PC-3 (cell line): ENCODE data around the gene TEX44. TPM values are rescaled to one million over a fixed set of nuclear protein-coding genes. Genes with fewer than 3 reads are reported as not detected.
"Not testable (repeated sequence)": the region's sequence is repeated elsewhere in the genome, so short reads cannot be mapped to it uniquely, and the experiment has no call there.

Source experiments
- ATAC-seq: fragments of 200-7000 bp; cut with Tn5 transposase; 2 replicates; pipeline ENCODE4 v1.9.1; 2020; ENCODE audit warnings: mild to moderate bottlenecking, moderate library complexity
- BruUV-seq: library from RNA; stranded (reverse); fragments of 400-500 nt; replicated peaks from 2 replicates; lab custom pipeline; 2021; lab: Mats Ljungman, UMichigan
- CTCF ChIA-PET: fragments of 300-600 bp; sonication (Branson Sonifier 250); formaldehyde crosslinking; loops from one replicate; lab custom pipeline; 2022; ENCODE audit warnings: antibody characterized with exemption; lab: Charles Lee
- POLR2A ChIA-PET: fragments of 300-600 bp; sonication (Branson Sonifier 250); formaldehyde crosslinking; loops from one replicate; lab custom pipeline; 2022; ENCODE audit warnings: antibody characterized with exemption; ENCODE audit not compliant: unreplicated experiment; lab: Charles Lee
- DNase-seq: peaks from one replicate; pipeline ENCODE4 v3.0.0-alpha.2; 2015
- H2AFZ ChIP-seq: fragments of 300-600 bp; sonication (generic); 2 replicates; pipeline ENCODE4 v1.6.0; 2016; ENCODE audit warnings: antibody characterized with exemption, low read length
- H3F3A ChIP-seq: fragments of 300-600 bp; sonication (generic); one replicate; pipeline ENCODE4 v1.6.0; 2017; ENCODE audit warnings: antibody characterized with exemption, low read length, control low read depth, mild to moderate bottlenecking; ENCODE audit not compliant: unreplicated experiment
- H3K27ac ChIP-seq: fragments of 300-600 bp; sonication (generic); 2 replicates; pipeline ENCODE4 v1.5.1; 2016; ENCODE audit warnings: mild to moderate bottlenecking, low read length
- H3K27me3 ChIP-seq: fragments of 300-600 bp; sonication (generic); 2 replicates; pipeline ENCODE4 v1.6.1; 2016; ENCODE audit warnings: low read length, mixed read lengths
- H3K36me3 ChIP-seq: fragments of 300-600 bp; sonication (generic); 2 replicates; pipeline ENCODE4 v1.6.1; 2016; ENCODE audit warnings: low read depth, mixed run types, low read length, mixed read lengths
- H3K4me1 ChIP-seq: fragments of 300-600 bp; sonication (generic); 2 replicates; pipeline ENCODE4 v1.5.1; 2016; ENCODE audit warnings: low read length; ENCODE audit not compliant: insufficient read depth
- H3K4me2 ChIP-seq: fragments of 300-600 bp; sonication (generic); 2 replicates; pipeline ENCODE4 v1.6.0; 2016; ENCODE audit warnings: low read length
- H3K4me3 ChIP-seq: fragments of 300-600 bp; sonication (generic); 2 replicates; pipeline ENCODE4 v1.5.1; 2016; ENCODE audit warnings: mild to moderate bottlenecking, low read length, mixed read lengths
- H3K79me2 ChIP-seq: fragments of 300-600 bp; sonication (generic); 2 replicates; pipeline ENCODE4 v1.6.1; 2017; ENCODE audit warnings: low read length, mixed read lengths
- H3K9ac ChIP-seq: fragments of 300-600 bp; sonication (generic); 2 replicates; pipeline ENCODE4 v1.6.0; 2016; ENCODE audit warnings: mild to moderate bottlenecking, low read length
- H3K9me2 ChIP-seq: fragments of 300-600 bp; sonication (generic); replicated peaks from 2 replicates; pipeline ENCODE4 v1.6.1; 2016; ENCODE audit warnings: mixed run types, low read length, mixed read lengths
- H3K9me3 ChIP-seq: fragments of 300-600 bp; sonication (generic); 2 replicates; pipeline ENCODE4 v1.6.1; 2016; ENCODE audit warnings: low read length, mixed read lengths
- H4K20me1 ChIP-seq: fragments of 300-600 bp; sonication (generic); 2 replicates; pipeline ENCODE4 v1.6.1; 2016; ENCODE audit warnings: low read length, mixed read lengths
- CTCF ChIP-seq: fragments of 300-600 bp; sonication (generic); conservative IDR thresholded peaks from 2 replicates; pipeline ENCODE4 v1.5.1; 2017; ENCODE audit warnings: antibody characterized with exemption, low read depth, mild to moderate bottlenecking, low read length
- EZH2 ChIP-seq: fragments of 300-600 bp; sonication (generic); IDR thresholded peaks from one replicate; pipeline ENCODE4 v1.6.1; 2017; ENCODE audit warnings: antibody characterized with exemption, mild to moderate bottlenecking, low read length; ENCODE audit not compliant: unreplicated experiment
- EZH2phosphoT487 ChIP-seq: fragments of 300-600 bp; sonication (generic); IDR thresholded peaks from 2 replicates; pipeline ENCODE4 v1.6.1; 2018; ENCODE audit warnings: mild to moderate bottlenecking, antibody characterized with exemption, low read length, borderline replicate concordance
- intact Hi-C: fragments of 100-400 bp; cut with micrococcal nuclease; formaldehyde crosslinking; loops from 2 replicates; pipeline ENCODE4 v1.9.0; 2023
- total RNA-seq: library from RNA; depleted of rRNA; stranded (reverse); fragments of >200 nt; gene quantifications from 2 replicates; pipeline ENCODE4 v1.2.3, GENCODE V29; 2014

Gene TEX44
- total RNA-seq, 1 experiment from 2014 or later: not detected

DNA sequence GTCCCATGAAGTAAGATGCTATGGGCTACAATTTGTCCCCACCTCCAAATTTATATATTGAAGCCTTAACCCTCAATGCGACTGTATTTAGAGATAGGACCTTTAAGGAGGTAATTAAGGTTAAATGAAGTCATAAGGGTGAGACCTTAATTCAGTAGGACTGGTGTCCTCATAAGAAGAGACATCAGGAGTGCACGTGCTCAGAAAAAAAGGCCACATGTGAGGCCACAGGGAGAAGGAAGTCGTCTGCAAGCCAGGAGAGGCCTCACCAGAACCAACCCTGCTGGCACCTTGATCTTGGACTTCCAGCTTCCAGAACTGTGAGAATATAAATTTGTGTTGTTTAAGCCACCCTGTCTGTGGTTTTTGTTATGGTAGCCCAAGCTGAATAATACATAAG lies 25.5 kb upstream of the TEX44 start:
- CTCF ChIA-PET: no interaction called here
- H3K9me3 ChIP-seq: no peaks in the 10 kb centered on the region
- POLR2A ChIA-PET: no interaction called here
- BruUV-seq: no TSS peak
- no peaks in the 10 kb centered on the region for H3K27me3 ChIP-seq
- H3F3A ChIP-seq: no peaks in the 10 kb centered on the region
- no peak overlapping the region for H2AFZ ChIP-seq
- no peaks in the 10 kb centered on the region for H4K20me1 ChIP-seq
- H3K9me2 ChIP-seq: no peaks in the 10 kb centered on the region
- intact Hi-C loops: no loop called here
- H3K4me1 ChIP-seq: no peaks in the 10 kb centered on the region
- ATAC-seq (no peak), DNase-seq (no peak)
- H3K36me3 ChIP-seq: no peaks in the 10 kb centered on the region
- H3K79me2 ChIP-seq: no peaks in the 10 kb centered on the region
- no peak overlapping the region for H3K4me3 ChIP-seq
- no peak overlapping the region for H3K9ac ChIP-seq
- no peak overlapping the region for H3K27ac ChIP-seq
- no peak for TF ChIP-seq EZH2
- TF ChIP-seq CTCF: no peak
- no peak for TF ChIP-seq EZH2phosphoT487
- H3K4me2 ChIP-seq: no peak overlapping the region

DNA sequence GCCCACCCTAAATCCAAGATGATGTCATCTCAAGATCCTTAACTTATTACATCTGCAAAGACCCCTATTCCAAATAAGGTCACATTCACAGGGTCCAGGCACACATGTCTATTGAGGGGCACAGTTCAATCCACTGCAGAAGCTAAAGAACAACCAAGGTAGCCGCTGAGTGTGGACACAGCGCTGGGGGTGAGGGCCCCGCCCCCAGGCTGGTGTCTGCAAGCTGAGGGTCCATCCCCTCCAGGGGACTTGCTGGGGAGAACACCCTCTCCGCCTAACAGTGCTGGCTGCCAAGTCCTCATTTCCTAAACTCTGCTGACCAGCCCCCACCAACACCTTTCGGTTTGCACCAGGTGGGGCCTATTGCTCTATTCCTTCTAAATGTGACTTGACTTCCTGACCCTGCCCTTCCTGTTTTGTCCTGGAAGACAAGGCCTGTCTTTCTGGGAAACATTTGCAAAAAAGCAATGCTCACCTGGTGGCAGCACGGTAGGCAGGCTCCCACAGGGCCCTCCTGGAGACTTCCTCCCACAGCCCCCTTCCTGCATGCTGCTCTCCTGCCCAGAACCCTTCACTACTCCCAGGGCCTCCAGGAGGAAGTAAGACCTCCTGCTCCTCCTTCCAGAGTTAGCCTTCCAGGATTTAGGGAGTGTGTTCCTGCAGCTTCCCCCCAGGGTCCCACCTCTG lies 24.4 kb upstream of the TEX44 start:
- intact Hi-C loops: no loop called here
- Histone ChIP-seq H2AFZ (no peak overlapping the region), H3K36me3 (no peaks in the 10 kb centered on the region), H3F3A (no peaks in the 10 kb centered on the region), H3K9me2 (no peaks in the 10 kb centered on the region), H3K4me1 (no peaks in the 10 kb centered on the region), H3K4me3 (no peak overlapping the region), H4K20me1 (no peaks in the 10 kb centered on the region), H3K4me2 (no peak overlapping the region), H3K9ac (no peak overlapping the region), H3K27me3 (no peaks in the 10 kb centered on the region), H3K27ac (no peak overlapping the region), H3K79me2 (no peaks in the 10 kb centered on the region), H3K9me3 (no peaks in the 10 kb centered on the region)
- no peak for DNase-seq
- ChIA-PET POLR2A (no interaction called here), CTCF (no interaction called here)
- no TSS peak for BruUV-seq
- TF ChIP-seq CTCF: no peak
- TF ChIP-seq EZH2phosphoT487: no peak
- TF ChIP-seq EZH2: no peak
- no peak for ATAC-seq

GRCh38 chr2:231568785-231569435 lies 23.8 kb upstream of the TEX44 start:
- no peak for DNase-seq
- Histone ChIP-seq H3K27me3 (no peaks in the 10 kb centered on the region), H3K4me1 (no peaks in the 10 kb centered on the region), H3K4me3 (no peak overlapping the region), H3K9me3 (no peaks in the 10 kb centered on the region), H3K9me2 (no peaks in the 10 kb centered on the region), H4K20me1 (no peaks in the 10 kb centered on the region), H3K79me2 (no peaks in the 10 kb centered on the region), H3K36me3 (no peaks in the 10 kb centered on the region), H3K27ac (no peak overlapping the region), H3K9ac (no peak overlapping the region), H3F3A (no peaks in the 10 kb centered on the region), H3K4me2 (no peak overlapping the region), H2AFZ (no peak overlapping the region)
- ChIA-PET POLR2A (no interaction called here), CTCF (no interaction called here)
- no peak for ATAC-seq
- TF ChIP-seq CTCF (no peak), EZH2phosphoT487 (no peak)
- BruUV-seq: no TSS peak
- intact Hi-C loops: no loop called here

GRCh38 chr2:231570915-231571314 lies 21.7 kb upstream of the TEX44 start:
- H2AFZ ChIP-seq, H3K4me2 ChIP-seq, H3K4me3 ChIP-seq, H3K9me3 ChIP-seq, ATAC-seq, H4K20me1 ChIP-seq, POLR2A ChIA-PET, H3K36me3 ChIP-seq, H3K79me2 ChIP-seq, H3K27me3 ChIP-seq, H3K9me2 ChIP-seq, BruUV-seq, H3K9ac ChIP-seq, DNase-seq, H3K27ac ChIP-seq, H3F3A ChIP-seq, intact Hi-C loops, H3K4me1 ChIP-seq, CTCF ChIA-PET: not testable (repeated sequence)
